Retina (tissue), 1 donor: ENCODE data around the gene PARD3.
A peak's percentile ranks its signal among the peaks of the same experiment; 100 is the strongest.
"Not testable (repeated sequence)": the region's sequence is repeated elsewhere in the genome, so short reads cannot be mapped to it uniquely, and the experiment has no call there.

ENCODE experiments used
- DNase-seq: peaks from one replicate; pipeline ENCODE4 v3.0.0-alpha.2; 2016

Gene PARD3

GRCh38 chr10:34444223-34445183, 370.6 kb downstream of the PARD3 start:
- DNase-seq = no peak

GRCh38 chr10:34439386-34439785, 375.7 kb downstream of the PARD3 start:
- not testable (repeated sequence) for DNase-seq

GRCh38 chr10:34438741-34439140, 376.4 kb downstream of the PARD3 start:
- DNase-seq = no peak

- no peak for DNase-seq
These were observed 377.2 kb downstream of the PARD3 start for GRCh38 chr10:34437906-34438305.

- DNase-seq = no peak
These were observed 380.9 kb downstream of the PARD3 start for GRCh38 chr10:34434119-34434594.

- DNase-seq = no peak
These were observed 381.6 kb downstream of the PARD3 start for GRCh38 chr10:34433241-34434076.

- DNase-seq = no peak
These were observed 382.5 kb downstream of the PARD3 start for GRCh38 chr10:34432589-34432988.

- DNase-seq = no peak
These were observed 384.4 kb downstream of the PARD3 start for GRCh38 chr10:34430685-34431084.

GRCh38 chr10:34428501-34428900, 386.6 kb downstream of the PARD3 start:
- no peak for DNase-seq

- no peak for DNase-seq
These were observed 387.2 kb downstream of the PARD3 start for GRCh38 chr10:34427911-34428216.

GRCh38 chr10:34427158-34427910, 387.8 kb downstream of the PARD3 start:
- DNase-seq = not testable (repeated sequence)

GRCh38 chr10:34426538-34427157, 388.4 kb downstream of the PARD3 start:
- not testable (repeated sequence) for DNase-seq

GRCh38 chr10:34426041-34426440, 389.1 kb downstream of the PARD3 start:
- no peak for DNase-seq

GRCh38 chr10:34423673-34424625, 391.1 kb downstream of the PARD3 start:
- no peak for DNase-seq

- no peak for DNase-seq
These were observed 394.3 kb downstream of the PARD3 start for GRCh38 chr10:34420795-34421194.

- no peak for DNase-seq
These were observed 394.8 kb downstream of the PARD3 start for GRCh38 chr10:34420273-34420672.

GRCh38 chr10:34415039-34415438, 400.1 kb downstream of the PARD3 start:
- DNase-seq = no peak

GRCh38 chr10:34413756-34414587, 401.1 kb downstream of the PARD3 start:
- peak; percentile 19 for DNase-seq

GRCh38 chr10:34413214-34413613, 401.9 kb downstream of the PARD3 start:
- DNase-seq = no peak

GRCh38 chr10:34408956-34409355, 406.1 kb downstream of the PARD3 start:
- no peak for DNase-seq
